IMR-90 (cell line): ENCODE results near the gene SLC9A1. TPM values are rescaled to one million over a fixed set of nuclear protein-coding genes. Genes with fewer than 3 reads are reported as not detected.

Experiments
- ATAC-seq: fragments of 200-7000 bp; cut with Tn5 transposase; 2 replicates; pipeline ENCODE4 v1.9.1; 2020; ENCODE audit warnings: low read depth, mild to moderate bottlenecking, moderate library complexity
- BruUV-seq: library from RNA; stranded (reverse); fragments of 400-500 nt; replicated peaks from 2 replicates; lab custom pipeline; 2021; lab: Mats Ljungman, UMichigan
- CTCF ChIA-PET: fragments of 300-600 bp; formaldehyde crosslinking; extraction: SDS; loops from one replicate; lab custom pipeline; 2021; ENCODE audit warnings: antibody characterized with exemption; lab: Yijun Ruan, JAX
- POLR2A ChIA-PET: fragments of 300-600 bp; sonication (Branson Sonifier 250); formaldehyde crosslinking; loops from one replicate; lab custom pipeline; 2022; ENCODE audit warnings: antibody characterized with exemption; ENCODE audit not compliant: unreplicated experiment; lab: Charles Lee
- DNase-seq: peaks from one replicate; pipeline ENCODE4 v3.0.0; 2013
- H2AFZ ChIP-seq: replicated peaks from 2 replicates; pipeline ENCODE3; 2013; ENCODE audit warnings: low read length, mild to moderate bottlenecking; ENCODE audit not compliant: poor library complexity
- H2AK5ac ChIP-seq: 2 replicates; pipeline ENCODE4 v1.6.1; 2013; ENCODE audit warnings: low read depth, low read length, inconsistent platforms
- H2AK9ac ChIP-seq: replicated peaks from 2 replicates; pipeline ENCODE3; 2013; ENCODE audit warnings: mild to moderate bottlenecking, low read depth, low read length, moderate library complexity; ENCODE audit not compliant: poor library complexity
- H2BK120ac ChIP-seq: 2 replicates; pipeline ENCODE4 v1.6.1; 2013; ENCODE audit warnings: low read depth, low read length, inconsistent platforms
- H2BK15ac ChIP-seq: 3 replicates; pipeline ENCODE4 v1.6.1; 2013; ENCODE audit warnings: low read depth, low read length, inconsistent platforms
- H2BK20ac ChIP-seq: 2 replicates; pipeline ENCODE4 v1.6.1; 2013; ENCODE audit warnings: low read depth, mild to moderate bottlenecking, inconsistent platforms, low read length, moderate library complexity
- H2BK5ac ChIP-seq: 2 replicates; pipeline ENCODE4 v1.6.1; 2013; ENCODE audit warnings: mild to moderate bottlenecking, low read depth, low read length, inconsistent platforms; ENCODE audit not compliant: poor library complexity, severe bottlenecking
- H3K14ac ChIP-seq: replicated peaks from 2 replicates; pipeline ENCODE4 v1.6.1; 2013; ENCODE audit warnings: low read depth, low read length, inconsistent platforms
- H3K18ac ChIP-seq: 2 replicates; pipeline ENCODE4 v1.6.1; 2013; ENCODE audit warnings: low read depth, low read length, control low read depth
- H3K23ac ChIP-seq: 2 replicates; pipeline ENCODE4 v1.6.1; 2013; ENCODE audit warnings: low read depth, low read length, inconsistent platforms
- H3K27ac ChIP-seq: 2 replicates; pipeline ENCODE4 v1.5.1; 2013; ENCODE audit warnings: mild to moderate bottlenecking, control low read depth, low read length; ENCODE audit not compliant: insufficient read depth
- H3K27me3 ChIP-seq: 2 replicates; pipeline ENCODE4 v1.6.1; 2013; ENCODE audit warnings: low read length; ENCODE audit not compliant: control insufficient read depth, insufficient read depth
- H3K36me3 ChIP-seq: 2 replicates; pipeline ENCODE4 v1.6.1; 2013; ENCODE audit warnings: low read length, mixed read lengths; ENCODE audit not compliant: control insufficient read depth, insufficient read depth
- H3K4ac ChIP-seq: 2 replicates; pipeline ENCODE4 v1.6.1; 2013; ENCODE audit warnings: low read depth, low read length, inconsistent platforms
- H3K4me1 ChIP-seq: 2 replicates; pipeline ENCODE4 v1.6.1; 2013; ENCODE audit warnings: low read length, mixed read lengths; ENCODE audit not compliant: control insufficient read depth, insufficient read depth
- H3K4me2 ChIP-seq: 2 replicates; pipeline ENCODE4 v1.6.1; 2013; ENCODE audit warnings: low read depth, mild to moderate bottlenecking, control low read depth, low read length, moderate library complexity
- H3K4me3 ChIP-seq: 2 replicates; pipeline ENCODE4 v1.5.1; 2013; ENCODE audit warnings: low read depth, mild to moderate bottlenecking, control low read depth, low read length, moderate library complexity; ENCODE audit not compliant: insufficient read depth
- H3K56ac ChIP-seq: 2 replicates; pipeline ENCODE4 v1.6.1; 2013; ENCODE audit warnings: low read length, inconsistent platforms; ENCODE audit not compliant: insufficient read depth; ENCODE audit errors: extremely low read depth
- H3K79me1 ChIP-seq, 2 experiments: 2 replicates each; pipeline ENCODE4 v1.6.1; 2013; ENCODE audit warnings: low read length in 2 of 2, inconsistent platforms in 1 of 2, low read depth in 1 of 2
- H3K9ac ChIP-seq: 2 replicates; pipeline ENCODE4 v1.6.1; 2013; ENCODE audit warnings: low read depth, low read length, control low read depth
- H3K9me1 ChIP-seq: 2 replicates; pipeline ENCODE4 v1.6.1; 2013; ENCODE audit warnings: low read length, inconsistent platforms; ENCODE audit not compliant: insufficient read depth
- H3K9me3 ChIP-seq: 2 replicates; pipeline ENCODE4 v1.6.1; 2013; ENCODE audit warnings: low read length; ENCODE audit not compliant: control insufficient read depth, insufficient read depth
- H4K20me1 ChIP-seq: 2 replicates; pipeline ENCODE4 v1.6.1; 2013; ENCODE audit warnings: low read length, inconsistent platforms; ENCODE audit not compliant: insufficient read depth
- H4K5ac ChIP-seq: 2 replicates; pipeline ENCODE4 v1.6.1; 2013; ENCODE audit warnings: mild to moderate bottlenecking, low read depth, low read length, control low read depth
- H4K8ac ChIP-seq, 2 experiments: 2 replicates each; pipeline ENCODE4 v1.6.1; 2013; ENCODE audit warnings: low read depth in 2 of 2, low read length in 2 of 2, control low read depth in 1 of 2, inconsistent platforms in 1 of 2
- H4K91ac ChIP-seq: 2 replicates; pipeline ENCODE4 v1.6.1; 2013; ENCODE audit warnings: low read depth, low read length, inconsistent platforms; ENCODE audit not compliant: insufficient read depth
- BHLHE40 ChIP-seq: fragments of 150-350 bp; IDR thresholded peaks from 2 replicates; pipeline ENCODE4 v1.6.1; 2016; ENCODE audit warnings: mild to moderate bottlenecking, low read depth, low read length
- CHD1 ChIP-seq: IDR thresholded peaks from 2 replicates; pipeline ENCODE4 v1.6.1; 2012; ENCODE audit warnings: low read depth, low read length, improper control_type of control experiment
- CTCF ChIP-seq: conservative IDR thresholded peaks from 2 replicates; pipeline ENCODE4 v1.5.1; 2012; ENCODE audit warnings: mild to moderate bottlenecking, low read depth, low read length, improper control_type of control experiment
- ELK1 ChIP-seq: fragments of 150-350 bp; IDR thresholded peaks from 2 replicates; pipeline ENCODE4 v1.6.1; 2016; ENCODE audit warnings: low read depth, mild to moderate bottlenecking, low read length, moderate library complexity, borderline replicate concordance
- MAZ ChIP-seq: IDR thresholded peaks from 2 replicates; pipeline ENCODE4 v1.6.1; 2012; ENCODE audit warnings: low read depth, mild to moderate bottlenecking, low read length, improper control_type of control experiment, moderate library complexity, borderline replicate concordance
- USF2 ChIP-seq: fragments of 150-350 bp; IDR thresholded peaks from 2 replicates; pipeline ENCODE4 v1.6.1; 2017; ENCODE audit warnings: mild to moderate bottlenecking, antibody characterized with exemption, low read length, low read depth
- WGBS, 2 experiments: methylation state at CpG; one replicate each; pipeline versions ENCODE4 v1.1.5 to v1.1.7; 2013; ENCODE audit warnings: missing lambda C conversion rate in 2 of 2; ENCODE audit not compliant: insufficient read length in 1 of 2; ENCODE audit errors: extremely low coverage in 2 of 2; 5-methylcytosine and 5-hydroxymethylcytosine counted together
- dilution Hi-C: fragments of 300-500 bp; cut with HindIII; formaldehyde crosslinking; loops from one replicate; pipeline ENCODE4 v1.14.3; 2018; ENCODE audit warnings: low sequenced_read_pairs; ENCODE audit not compliant: unreplicated experiment
- in situ Hi-C: fragments of 300-500 bp; cut with MboI; formaldehyde crosslinking; loops from 3 replicates; pipeline ENCODE4 v1.14.3; 2019; ENCODE audit warnings: low sequenced_read_pairs, inconsistent platforms, mixed read lengths
- intact Hi-C: fragments of 100-400 bp; cut with micrococcal nuclease; formaldehyde crosslinking; loops from 2 replicates; pipeline ENCODE4 v1.10.0; 2022
- polyA plus RNA-seq, 3 experiments: library from polyadenylated mRNA; depleted of rRNA; stranded (reverse); fragments of >200 nt; gene quantifications; 2 replicates each; pipeline ENCODE4 v1.2.3, GENCODE V29; 2012; ENCODE audit warnings: low replicate concordance in 1 of 3
- total RNA-seq: library from RNA; depleted of rRNA; stranded (reverse); fragments of >200 nt; gene quantifications from 2 replicates; pipeline ENCODE4 v1.2.3, GENCODE V29; 2012

The SLC9A1 gene
- total and polyA plus RNA-seq, 2 of the 4 experiments (the other 2 are of a cell fraction) = 2.0 to 21.2 TPM

- H3K9ac ChIP-seq = no peak overlapping the region
- CTCF ChIA-PET = no interaction called here
- no peak overlapping the region for H2AFZ ChIP-seq
- H3K14ac ChIP-seq = no peak overlapping the region
- no peaks in the 10 kb centered on the region for H3K36me3 ChIP-seq
- DNase-seq = no peak
- H4K20me1 ChIP-seq = peaks cover 33% of the 10 kb centered on the region
- BruUV-seq = no TSS peak
- H3K4ac ChIP-seq = no peak overlapping the region
- POLR2A ChIA-PET = no interaction called here
- peaks cover 23 to 91% of the 10 kb centered on the region in 2 experiments for H3K79me1 ChIP-seq
- H2BK20ac ChIP-seq = no peak overlapping the region
- dilution Hi-C loops (no loop called here), in situ Hi-C loops (no loop called here), intact Hi-C loops (no loop called here)
- H2BK5ac ChIP-seq = no peak overlapping the region
- H3K23ac ChIP-seq = no peak overlapping the region
- ATAC-seq = no peak
- H4K5ac ChIP-seq = no peak overlapping the region
- no peak overlapping the region for H3K56ac ChIP-seq
- H3K9me3 ChIP-seq = no peaks in the 10 kb centered on the region
- H3K18ac ChIP-seq = no peak overlapping the region
- H4K91ac ChIP-seq = no peak overlapping the region
- peaks cover 29% of the 10 kb centered on the region for H3K4me1 ChIP-seq
- no peak overlapping the region for H4K8ac ChIP-seq
- H3K9me1 ChIP-seq = peaks cover 17% of the 10 kb centered on the region; the same call in 1 of the 2 replicates
- no peak overlapping the region for H2BK15ac ChIP-seq
- no peak overlapping the region for H2BK120ac ChIP-seq
- WGBS, 2 experiments = 100% methylated on average over 1 of the region's 2 CpGs; no CpG with 5 or more reads in 1 of the 2 experiments
- H3K27ac ChIP-seq = no peak overlapping the region
- TF ChIP-seq MAZ (no peak), ELK1 (no peak), CTCF (no peak), CHD1 (no peak), USF2 (no peak), BHLHE40 (no peak)
- no peak overlapping the region for H2AK5ac ChIP-seq
- no peak overlapping the region for H2AK9ac ChIP-seq
- no peak overlapping the region for H3K4me2 ChIP-seq
- H3K27me3 ChIP-seq = no peaks in the 10 kb centered on the region
- no peak overlapping the region for H3K4me3 ChIP-seq
Measured at GRCh38 chr1:27148591-27148990, 6.3 kb downstream of the SLC9A1 start.
